Measurements from ENCODE around the gene GTF2E1.
A peak's percentile ranks its signal among the peaks of the same experiment; 100 is the strongest.

The GTF2E1 gene

GRCh38 chr3:120798346-120798745 is 55.8 kb downstream of the GTF2E1 start:
- peak; percentile 2 for DNase-seq (ENCODE audit: low read depth)

- no peak for DNase-seq (ENCODE audit: low read depth)
Observed at GRCh38 chr3:120800625-120801024, 58.1 kb downstream of the GTF2E1 start.

DNA sequence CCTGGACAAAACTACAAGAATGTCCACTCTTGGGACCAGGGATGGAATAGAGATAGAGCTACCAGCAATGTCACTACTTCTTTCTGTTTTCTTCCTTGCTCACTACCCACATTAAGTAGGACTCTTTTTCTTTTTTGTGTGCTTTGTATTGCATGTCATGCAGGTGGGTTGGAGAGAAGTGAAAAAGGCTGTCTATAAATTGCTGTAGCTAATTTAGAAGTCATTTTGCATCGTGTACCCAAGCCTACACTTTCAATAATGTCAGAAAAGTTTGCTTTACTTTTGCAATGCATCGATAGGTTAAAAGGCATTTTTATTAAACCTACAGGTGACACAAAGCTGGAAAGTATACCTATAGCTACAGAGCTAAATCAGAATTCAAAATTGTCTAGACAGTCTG is 58.9 kb downstream of the GTF2E1 start:
- DNase-seq (ENCODE audit: low read depth), result no peak

- DNase-seq (ENCODE audit: low read depth), result no peak
Observed at GRCh38 chr3:120802916-120803315, 60.4 kb downstream of the GTF2E1 start.

- DNase-seq (ENCODE audit: low read depth), result no peak
Observed at GRCh38 chr3:120816728-120817127, 74.2 kb downstream of the GTF2E1 start.

- no peak for DNase-seq (ENCODE audit: low read depth)
Observed at GRCh38 chr3:120820748-120821147, 78.2 kb downstream of the GTF2E1 start.

DNA sequence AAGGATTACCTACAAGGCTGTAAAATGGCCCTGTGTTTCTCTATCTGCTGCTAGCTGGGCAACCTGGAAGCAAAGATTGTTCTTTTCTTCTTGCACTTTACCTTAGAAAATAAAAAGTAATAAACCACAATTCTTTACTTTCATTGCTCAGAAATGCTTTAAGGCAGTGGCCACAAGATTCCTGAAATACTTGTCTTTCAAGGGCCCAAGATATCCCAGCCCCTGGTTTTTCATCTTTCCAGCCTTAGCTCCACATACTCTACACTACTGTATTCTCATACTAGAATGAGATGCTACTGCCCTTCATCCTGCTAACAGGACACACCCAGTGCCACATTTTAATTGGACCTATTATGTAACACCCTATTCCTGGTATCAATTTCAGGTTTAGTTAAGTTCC is 78.9 kb downstream of the GTF2E1 start:
- no peak for DNase-seq (ENCODE audit: low read depth)

GRCh38 chr3:120823156-120823555 is 80.6 kb downstream of the GTF2E1 start:
- DNase-seq (ENCODE audit: low read depth), result no peak

GRCh38 chr3:120824613-120825012 is 82.1 kb downstream of the GTF2E1 start:
- DNase-seq (ENCODE audit: low read depth), result no peak

- DNase-seq (ENCODE audit: low read depth), result no peak
Observed at GRCh38 chr3:120828796-120829195, 86.3 kb downstream of the GTF2E1 start.

- no peak for DNase-seq (ENCODE audit: low read depth)
Observed at GRCh38 chr3:120831066-120831465, 88.5 kb downstream of the GTF2E1 start.

Measured in fibroblast of gingiva (primary cell).